HCT116 (cell line): ENCODE results near the gene FBXL4.

Experiments used
- SRF ChIP-seq: IDR thresholded peaks from 2 replicates; pipeline ENCODE4 v1.6.1; 2012; ENCODE audit warnings: low read depth
- YY1 ChIP-seq: IDR thresholded peaks from 2 replicates; pipeline ENCODE4 v1.6.1; 2011; ENCODE audit warnings: low read length, low read depth, moderate library complexity, mild to moderate bottlenecking; ENCODE audit not compliant: insufficient replicate concordance; ENCODE audit errors: extremely low read depth

DNA sequence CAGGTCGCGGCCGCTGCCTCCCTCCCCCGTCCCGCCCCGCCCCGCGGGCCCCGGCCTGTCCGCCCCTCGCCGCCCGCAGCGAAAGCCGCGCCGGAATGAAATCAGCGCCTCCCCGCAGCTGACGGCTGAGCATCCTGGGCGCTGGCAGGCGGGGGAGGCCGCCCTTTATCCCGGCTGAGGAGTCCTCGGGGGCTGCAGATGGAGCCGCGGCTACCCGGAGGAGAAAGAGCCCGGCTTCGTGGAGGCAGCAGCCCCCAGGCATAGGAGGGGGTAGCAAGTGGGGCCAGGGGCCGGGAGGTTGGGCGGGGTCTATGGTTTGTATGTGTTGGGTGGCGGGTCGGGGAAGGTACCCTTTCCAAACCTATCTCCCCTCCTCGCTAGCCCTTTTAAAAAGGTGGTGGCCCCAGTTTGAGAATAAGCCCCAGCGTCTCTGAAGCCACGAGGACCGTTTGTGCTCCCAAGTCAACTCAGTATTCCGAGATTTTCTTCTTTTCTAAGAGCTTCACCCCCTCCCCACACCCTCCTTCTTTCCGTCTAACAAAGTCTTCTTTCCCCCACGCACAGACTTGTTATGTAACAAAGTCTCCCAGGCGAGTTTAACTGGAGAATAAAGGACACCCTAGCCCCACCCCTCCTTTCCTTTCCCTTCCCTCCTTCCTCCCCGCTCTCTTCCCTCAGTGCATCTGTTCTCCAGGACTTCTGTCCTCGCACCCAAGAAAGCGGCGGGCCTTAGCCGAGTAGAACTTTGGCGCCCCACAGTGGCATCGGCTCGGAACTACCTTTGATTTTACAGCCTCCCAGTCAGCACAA lies 102.3 kb downstream of the FBXL4 start:
- no peak for TF ChIP-seq SRF
- no peak for TF ChIP-seq YY1
